ENCODE results near the gene TTLL13.

GRCh38 chr15:90227816-90228772, 21.3 kb upstream of the TTLL13 start:
- TF ChIP-seq CTCF (IDR thresholded peaks at IDR 0.05) (no peak), POLR2A (IDR thresholded peaks at IDR 0.05) (no peak)

Data from right lobe of liver (tissue), 4 donors.